ENCODE results near the gene GCSAM.

GCSAM gene, protein sequence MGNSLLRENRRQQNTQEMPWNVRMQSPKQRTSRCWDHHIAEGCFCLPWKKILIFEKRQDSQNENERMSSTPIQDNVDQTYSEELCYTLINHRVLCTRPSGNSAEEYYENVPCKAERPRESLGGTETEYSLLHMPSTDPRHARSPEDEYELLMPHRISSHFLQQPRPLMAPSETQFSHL

GRCh38 chr3:112132975-112133448, at the start of gene GCSAM:
GCSAM (minus strand) TSS chr3:112133248; CDS start chr3:112133120, 128 bp downstream.
- DNase-seq (ENCODE audit: low read depth): no peak

GRCh38 chr3:112175646-112176045, 42.6 kb upstream of the GCSAM start:
- no peak for DNase-seq (ENCODE audit: low read depth)

DNA sequence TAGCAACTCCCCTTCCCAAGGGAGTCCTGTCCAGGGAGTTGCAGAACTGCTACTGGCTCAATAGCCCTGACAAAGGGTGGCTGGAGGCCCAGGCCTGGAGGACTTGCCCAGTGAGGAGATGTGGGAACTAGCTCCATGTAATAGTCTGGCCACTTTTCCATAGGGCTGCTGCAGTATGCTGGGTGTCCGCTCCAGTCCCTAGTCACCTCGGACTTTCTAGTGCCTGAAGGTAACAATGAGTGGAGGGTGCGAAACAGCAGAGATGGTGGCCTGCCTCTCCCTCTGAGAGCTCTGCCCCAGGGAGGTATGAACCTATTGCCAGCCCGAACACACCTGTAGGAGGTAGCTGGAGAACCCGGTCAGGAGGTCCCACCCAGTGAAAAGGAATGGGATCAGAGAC, 42.0 kb upstream of the GCSAM start:
- DNase-seq (ENCODE audit: low read depth): no peak

DNA sequence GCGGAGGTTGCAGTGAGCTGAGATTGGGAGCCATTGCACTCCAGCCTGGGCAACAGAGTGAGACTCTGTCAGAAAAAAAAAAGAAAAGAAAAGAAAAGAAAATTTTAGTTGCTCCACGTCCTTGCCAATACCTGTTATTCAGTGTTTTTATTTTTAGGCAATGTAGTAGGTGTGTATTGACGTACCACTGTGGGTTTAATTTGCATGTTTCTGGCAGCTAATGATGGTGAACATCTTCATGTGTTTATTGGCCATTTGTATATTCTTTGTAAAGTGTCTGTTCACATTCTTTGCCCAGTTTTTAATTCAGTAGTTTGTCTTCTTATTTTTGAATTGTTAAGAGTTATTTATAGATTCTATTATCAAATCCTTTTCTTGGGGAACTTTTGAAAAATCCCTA, 38.1 kb upstream of the GCSAM start:
- no peak for DNase-seq (ENCODE audit: low read depth)

DNA sequence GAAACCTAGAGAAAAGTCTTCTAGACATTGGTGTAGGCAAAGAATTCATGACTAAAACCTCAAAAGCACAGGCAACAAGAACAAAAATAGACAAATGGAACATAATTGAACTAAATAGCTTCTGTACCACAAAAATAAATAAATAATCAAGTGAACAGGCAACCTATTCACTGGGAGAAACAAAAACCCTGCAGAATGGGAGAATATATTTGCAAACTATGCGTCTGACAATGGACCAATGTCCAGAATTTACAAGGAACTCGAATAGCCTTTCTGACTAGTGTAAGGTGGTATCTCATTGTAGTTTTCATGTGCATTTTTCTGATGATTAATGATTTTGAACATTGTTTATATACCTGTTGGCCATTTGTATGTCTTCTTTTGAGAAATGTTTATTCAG, 37.0 kb upstream of the GCSAM start:
- no peak for DNase-seq (ENCODE audit: low read depth)

GRCh38 chr3:112167758-112168157, 34.7 kb upstream of the GCSAM start:
- no peak for DNase-seq (ENCODE audit: low read depth)

DNA sequence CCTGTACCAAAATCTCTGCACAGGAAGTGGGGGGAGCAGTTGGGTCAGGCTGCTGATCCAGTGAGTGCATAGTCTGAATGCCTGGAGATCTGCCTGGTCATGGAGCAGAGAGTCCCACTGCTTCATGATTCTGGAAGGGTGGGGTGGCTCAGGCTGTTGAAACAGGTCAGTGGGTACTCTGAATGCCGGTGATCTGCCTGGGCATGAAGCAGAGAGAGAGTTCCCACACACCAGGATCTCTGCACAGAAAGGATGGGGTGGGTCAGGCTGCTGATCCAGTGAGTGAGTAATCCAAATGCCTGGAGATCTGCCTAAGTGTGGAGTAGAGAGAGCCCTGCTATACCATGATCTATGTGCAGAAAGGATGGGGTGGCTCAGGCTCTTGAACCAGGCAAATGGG, 16.1 kb upstream of the GCSAM start:
- DNase-seq (ENCODE audit: low read depth): no peak

GRCh38 chr3:112143689-112144088, 10.6 kb upstream of the GCSAM start:
- no peak for DNase-seq (ENCODE audit: low read depth)

- DNase-seq (ENCODE audit: low read depth): no peak
Observed at GRCh38 chr3:112143251-112143650, 10.2 kb upstream of the GCSAM start.

DNA sequence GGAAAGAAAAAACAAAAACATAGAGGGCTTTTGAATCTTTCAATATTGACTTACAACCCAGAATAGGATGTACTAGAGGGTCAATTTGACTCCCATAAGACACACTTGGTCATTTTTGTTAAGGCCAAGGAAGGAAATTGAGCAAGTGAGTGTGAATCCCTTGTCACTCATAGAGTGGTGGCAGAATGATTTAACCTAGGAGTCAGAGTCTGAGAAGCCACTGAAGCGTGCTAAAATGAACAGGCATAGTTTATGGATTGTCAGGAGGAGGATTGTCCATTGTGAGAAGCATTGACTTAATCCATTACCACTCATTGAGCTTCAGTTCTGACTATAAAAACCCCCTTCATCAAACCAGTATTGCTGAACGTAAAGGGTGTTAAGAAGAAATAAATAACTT, 8.2 kb upstream of the GCSAM start:
- no peak for DNase-seq (ENCODE audit: low read depth)

DNA sequence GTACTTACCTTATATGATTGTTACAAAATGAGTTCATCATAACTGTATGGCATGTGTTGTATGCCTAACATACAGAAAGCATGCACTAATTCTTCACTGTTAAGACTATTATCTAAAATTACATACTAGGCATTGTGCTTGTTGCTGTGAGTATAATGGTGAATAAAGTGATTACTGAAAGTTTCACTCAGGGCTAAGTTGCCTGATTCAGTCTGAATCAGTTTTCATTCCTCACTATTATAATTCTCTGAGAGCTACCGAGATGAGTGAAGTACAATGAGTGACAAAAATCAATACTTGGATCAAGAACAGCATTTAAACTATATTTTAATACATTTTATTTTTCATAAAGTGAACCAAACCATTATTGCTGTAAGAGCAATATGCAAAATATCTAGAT, 7.5 kb upstream of the GCSAM start:
- no peak for DNase-seq (ENCODE audit: low read depth)

GRCh38 chr3:112138219-112138969, 5.3 kb upstream of the GCSAM start:
- no peak for DNase-seq (ENCODE audit: low read depth)

GRCh38 chr3:112137781-112138180, 4.7 kb upstream of the GCSAM start:
- DNase-seq (ENCODE audit: low read depth): no peak

DNA sequence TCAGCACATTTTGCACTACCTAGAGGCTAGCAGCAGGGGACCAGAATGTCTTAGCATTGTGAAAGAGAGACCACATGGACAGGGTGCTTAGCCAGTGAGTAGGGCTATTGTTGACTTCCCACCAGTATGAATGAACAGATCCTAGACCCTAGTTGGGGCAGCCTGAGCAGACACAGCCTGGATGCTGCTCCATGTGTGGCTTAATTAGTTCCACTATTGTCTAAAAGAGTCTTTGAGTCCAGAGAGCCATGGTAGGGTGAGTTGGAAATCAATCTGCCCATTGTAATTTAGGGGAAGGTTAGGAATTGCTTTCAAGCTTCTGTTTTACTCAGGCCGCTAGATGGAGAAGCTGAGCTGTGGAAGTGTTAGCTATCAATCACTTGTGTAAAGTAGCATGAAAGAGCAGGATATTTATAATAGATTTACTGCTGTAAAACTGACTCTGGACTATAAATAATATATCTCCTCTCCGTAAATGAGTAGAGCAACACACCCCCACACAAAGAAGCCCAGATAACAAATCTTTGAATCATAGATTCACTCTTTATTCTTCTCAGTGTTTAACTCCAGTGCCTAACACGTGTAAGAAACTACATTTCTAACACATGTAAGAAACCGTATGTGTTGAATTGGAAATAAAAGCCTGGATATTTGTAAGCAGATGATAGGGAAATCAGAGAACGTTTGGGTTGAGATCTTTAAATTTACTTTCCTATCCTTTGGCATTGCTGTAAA, 4.1 kb upstream of the GCSAM start:
- DNase-seq (ENCODE audit: low read depth): no peak

DNA sequence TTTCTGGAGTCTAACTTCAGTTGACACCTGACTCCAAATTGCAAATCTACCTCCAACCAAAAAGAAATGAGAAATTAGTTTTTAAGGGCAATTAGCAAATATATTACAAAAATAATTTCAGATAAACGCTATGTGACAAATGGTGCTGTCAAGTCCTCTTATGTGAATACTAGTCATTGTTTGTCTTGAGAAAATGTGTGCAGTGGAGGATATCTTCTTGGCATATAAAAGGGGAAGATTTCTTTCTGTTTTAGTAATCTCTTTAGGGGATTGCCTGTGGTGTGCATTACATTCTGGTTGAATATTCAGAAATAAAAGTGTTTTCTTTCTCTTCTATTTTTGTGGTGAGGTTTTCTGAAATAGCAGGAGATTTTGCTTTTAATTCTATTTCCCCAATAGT, 3.0 kb upstream of the GCSAM start:
- DNase-seq (ENCODE audit: low read depth): no peak

DNA sequence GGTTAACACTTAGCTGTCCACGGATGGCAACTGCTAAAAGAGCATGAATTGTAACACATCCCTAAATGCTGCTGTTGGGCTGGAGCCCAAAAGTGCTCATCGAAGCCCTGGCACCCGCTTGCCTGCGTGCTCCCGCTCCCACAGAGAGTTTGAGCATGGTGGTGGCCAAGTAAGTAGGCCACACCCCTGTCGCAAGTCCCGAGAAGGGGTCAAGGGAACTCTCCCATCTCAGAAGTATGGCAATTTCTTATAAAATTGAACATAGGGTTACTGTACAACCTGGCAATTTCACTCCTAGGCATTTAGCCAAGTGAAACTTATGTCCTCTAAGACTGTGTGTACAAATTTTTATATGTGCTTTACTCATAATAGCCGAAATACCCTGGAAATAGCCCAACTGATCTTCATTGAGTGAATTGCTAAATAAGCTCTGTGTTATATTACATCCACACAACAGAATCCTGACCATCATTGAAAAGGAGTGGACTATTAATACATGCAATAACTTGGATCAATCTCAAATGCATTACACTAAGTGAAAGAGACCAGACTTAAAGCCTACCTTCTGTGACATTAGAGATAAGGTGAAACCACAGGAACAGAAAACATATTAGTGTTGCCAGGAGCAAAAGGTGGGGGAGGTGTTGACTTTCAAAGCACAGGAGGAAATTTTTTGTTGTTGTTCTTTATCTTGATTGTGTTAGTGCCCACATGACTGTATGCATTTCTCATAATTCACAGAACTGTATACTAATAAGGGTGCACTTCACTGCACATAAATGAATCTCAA, 1.5 kb upstream of the GCSAM start:
- no peak for DNase-seq (ENCODE audit: low read depth)

- DNase-seq (ENCODE audit: low read depth): no peak
Observed at GRCh38 chr3:112133626-112134334, 732 bp upstream of the GCSAM start.

DNA sequence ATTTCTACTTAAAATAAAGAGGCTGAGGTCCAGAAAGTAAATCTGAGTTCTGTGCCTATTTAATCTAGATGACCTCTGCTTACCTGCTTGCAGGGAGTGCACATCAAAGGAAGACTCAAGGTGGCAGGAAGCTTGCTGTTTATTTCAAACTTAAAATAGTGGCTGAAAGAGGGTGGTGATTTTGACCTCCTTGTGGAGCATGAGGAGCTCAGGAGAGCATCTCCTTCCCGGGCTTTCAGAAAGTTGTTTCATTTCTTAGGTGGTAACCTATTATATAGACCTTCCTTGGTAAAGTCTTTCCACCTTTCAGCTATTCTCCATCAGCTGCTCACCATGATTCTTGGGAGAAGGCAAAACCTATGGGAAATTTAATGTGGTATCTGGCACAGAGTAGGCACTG, 494 bp downstream of the GCSAM start:
- DNase-seq (ENCODE audit: low read depth): no peak

GRCh38 chr3:112132088-112132487, 960 bp downstream of the GCSAM start:
- DNase-seq (ENCODE audit: low read depth): no peak

DNA sequence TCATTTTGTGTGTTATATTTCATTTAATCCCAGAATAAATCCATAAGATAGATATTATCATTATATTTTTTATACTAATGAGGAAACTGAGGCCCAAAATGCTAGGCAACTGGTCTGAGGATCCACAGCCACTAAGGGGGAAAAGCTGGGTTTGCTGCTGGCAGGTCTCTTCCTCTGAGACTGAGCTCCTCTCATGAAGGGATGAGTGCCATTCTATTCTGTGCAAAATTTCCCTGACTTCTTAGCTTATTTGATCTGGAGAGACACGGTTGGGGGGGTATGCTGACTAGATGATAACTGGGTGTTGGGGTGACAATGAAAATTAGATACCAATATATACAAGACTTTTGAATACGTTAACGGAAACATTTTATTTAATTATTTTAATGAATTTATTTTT, 1.9 kb downstream of the GCSAM start:
- no peak for DNase-seq (ENCODE audit: low read depth)

DNA sequence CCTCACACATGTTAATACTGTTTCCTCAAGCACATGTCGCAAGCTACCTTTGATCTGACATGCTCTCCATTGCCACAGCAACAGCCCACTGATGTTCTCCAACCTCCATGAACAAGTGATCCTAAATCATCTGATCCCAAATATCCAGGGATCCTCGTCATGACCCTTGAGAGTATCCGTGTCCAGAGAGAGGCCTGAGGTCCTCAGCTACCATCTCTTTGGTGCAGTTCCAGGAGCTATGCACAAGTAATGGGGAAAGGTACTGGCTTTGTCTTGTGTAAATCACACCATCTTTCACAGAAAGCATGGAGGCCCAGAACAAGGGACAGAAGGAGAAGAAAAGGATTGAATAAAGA, 2.4 kb downstream of the GCSAM start:
- DNase-seq (ENCODE audit: low read depth): no peak

Data from CMK (cell line).